ENCODE measurements around the gene LRRC8D.
"Not testable (repeated sequence)": the region's sequence is repeated elsewhere in the genome, so short reads cannot be mapped to it uniquely, and the experiment has no call there.

LRRC8D gene

GRCh38 chr1:89820422-89821321 is at the start of gene LRRC8D:
TSS of gene LRRC8D (plus strand) at chr1:89821032. CDS start at chr1:89933069, 112,037 bp downstream.
- DNase-seq (ENCODE audit: low read depth): peak; percentile 57

- DNase-seq (ENCODE audit: low read depth): no peak
These were observed 48.8 kb upstream of the LRRC8D start for GRCh38 chr1:89771991-89772560.

- not testable (repeated sequence) for DNase-seq (ENCODE audit: low read depth)
These were observed 44.7 kb upstream of the LRRC8D start for GRCh38 chr1:89776104-89776503.

- not testable (repeated sequence) for DNase-seq (ENCODE audit: low read depth)
These were observed 43.6 kb upstream of the LRRC8D start for GRCh38 chr1:89777271-89777670.

GRCh38 chr1:89779151-89779940 is 41.5 kb upstream of the LRRC8D start:
- no peak for DNase-seq (ENCODE audit: low read depth)

GRCh38 chr1:89780721-89781120 is 40.1 kb upstream of the LRRC8D start:
- no peak for DNase-seq (ENCODE audit: low read depth)

- DNase-seq (ENCODE audit: low read depth): peak; percentile 77
These were observed 39.2 kb upstream of the LRRC8D start for GRCh38 chr1:89781494-89782126.

GRCh38 chr1:89786628-89787214 is 34.1 kb upstream of the LRRC8D start:
- no peak for DNase-seq (ENCODE audit: low read depth)

GRCh38 chr1:89790592-89790991 is 30.2 kb upstream of the LRRC8D start:
- no peak for DNase-seq (ENCODE audit: low read depth)

- DNase-seq (ENCODE audit: low read depth): no peak
These were observed 29.6 kb upstream of the LRRC8D start for GRCh38 chr1:89791064-89791726.

- DNase-seq (ENCODE audit: low read depth): no peak
These were observed 26.4 kb upstream of the LRRC8D start for GRCh38 chr1:89794406-89794805.

- DNase-seq (ENCODE audit: low read depth): not testable (repeated sequence)
These were observed 25.3 kb upstream of the LRRC8D start for GRCh38 chr1:89795571-89795970.

- DNase-seq (ENCODE audit: low read depth): not testable (repeated sequence)
These were observed 23.0 kb upstream of the LRRC8D start for GRCh38 chr1:89797876-89798275.

GRCh38 chr1:89799495-89799894 is 21.3 kb upstream of the LRRC8D start:
- no peak for DNase-seq (ENCODE audit: low read depth)

GRCh38 chr1:89800022-89800655 is 20.7 kb upstream of the LRRC8D start:
- DNase-seq (ENCODE audit: low read depth): no peak

GRCh38 chr1:89800718-89801117 is 20.1 kb upstream of the LRRC8D start:
- no peak for DNase-seq (ENCODE audit: low read depth)

- no peak for DNase-seq (ENCODE audit: low read depth)
These were observed 18.8 kb upstream of the LRRC8D start for GRCh38 chr1:89802051-89802450.

GRCh38 chr1:89802841-89803240 is 18.0 kb upstream of the LRRC8D start:
- no peak for DNase-seq (ENCODE audit: low read depth)

- peak; percentile 83 for DNase-seq (ENCODE audit: low read depth)
These were observed 16.1 kb upstream of the LRRC8D start for GRCh38 chr1:89804642-89805237.

- no peak for DNase-seq (ENCODE audit: low read depth)
These were observed 14.2 kb upstream of the LRRC8D start for GRCh38 chr1:89806616-89807015.
